Measurements from ENCODE around the gene ZGRF1. TPM values are rescaled to one million over a fixed set of nuclear protein-coding genes. Genes with fewer than 3 reads are reported as not detected.
A peak's percentile ranks its signal among the peaks of the same experiment; 100 is the strongest.

The ZGRF1 gene
- total and polyA plus RNA-seq, 3 donors from 2014 or later = 6.4 to 25.7 (median 16.9) TPM

GRCh38 chr4:112517067-112517634, 119.6 kb downstream of the ZGRF1 start:
- Histone ChIP-seq H3K36me3 (ENCODE audit: low read depth, missing control alignments) (no peaks in the 10 kb centered on the region), H3K27me3 (peaks cover 4% of the 10 kb centered on the region), H3K4me3 (no peak overlapping the region), H3K9me3 (no peaks in the 10 kb centered on the region), H3K4me1 (peaks cover 23% of the 10 kb centered on the region), H3K27ac (no peak overlapping the region)
- TF ChIP-seq CTCF (IDR thresholded peaks at IDR 0.05) = no peak
- no peak for TF ChIP-seq POLR2A (IDR thresholded peaks at IDR 0.05)
- WGBS, 2 donors = 2 to 8% methylated on average over 20 of the region's 20 CpGs
- intact Hi-C loops (cut with DNase I; ENCODE audit: low total_unique reads) = no loop called here
- no peak for DNase-seq

GRCh38 chr4:112516471-112517066, 120.1 kb downstream of the ZGRF1 start:
- 1 to 2% methylated on average over 15 to 55 of the region's 55 CpGs for WGBS, 2 donors
- Histone ChIP-seq H3K4me3 (peak overlapping the region; percentile 27 to 58), H3K27ac (no peak overlapping the region), H3K27me3 (no peaks in the 10 kb centered on the region), H3K9me3 (no peaks in the 10 kb centered on the region), H3K36me3 (ENCODE audit: low read depth, missing control alignments) (no peaks in the 10 kb centered on the region), H3K4me1 (peaks cover 23% of the 10 kb centered on the region)
- intact Hi-C loops (cut with DNase I; ENCODE audit: low total_unique reads) = no loop called here
- DNase-seq = peak; percentile 33
- no peak for TF ChIP-seq CTCF (IDR thresholded peaks at IDR 0.05)
- no peak for TF ChIP-seq POLR2A (IDR thresholded peaks at IDR 0.05)

- Histone ChIP-seq H3K36me3 (ENCODE audit: low read depth, missing control alignments) (no peaks in the 10 kb centered on the region), H3K27ac (no peak within 1 kb of the TSS), H3K27me3 (no peaks in the 10 kb centered on the region), H3K9me3 (no peaks in the 10 kb centered on the region), H3K4me1 (peaks cover 23% of the 10 kb centered on the region), H3K4me3 (peak within 1 kb of the TSS; percentile 27 to 58)
- intact Hi-C loops (cut with DNase I; ENCODE audit: low total_unique reads) = no loop called here
- WGBS, 2 donors = 0 to 2% methylated on average over 7 to 15 of the region's 15 CpGs
- DNase-seq = no peak
- TF ChIP-seq CTCF (IDR thresholded peaks at IDR 0.05) (no peak), POLR2A (IDR thresholded peaks at IDR 0.05) (no peak)
These were observed 120.6 kb downstream of the ZGRF1 start, which contains the start of gene NEUROG2 for GRCh38 chr4:112516066-112516470. Gene NEUROG2, minus strand, starts transcription at chr4:112516180. Its CDS starts 705 bp downstream, at chr4:112515475.

GRCh38 chr4:112515198-112516065, 121.3 kb downstream of the ZGRF1 start:
- WGBS, 2 donors = 0 to 1% methylated on average over 16 to 58 of the region's 96 CpGs
- H3K27me3 ChIP-seq = peaks cover 1% of the 10 kb centered on the region
- no peak overlapping the region for H3K27ac ChIP-seq
- intact Hi-C loops (cut with DNase I; ENCODE audit: low total_unique reads) = no loop called here
- H3K4me3 ChIP-seq = peak overlapping the region; percentile 27 to 58
- TF ChIP-seq POLR2A (IDR thresholded peaks at IDR 0.05) = no peak
- TF ChIP-seq CTCF (IDR thresholded peaks at IDR 0.05) = no peak
- H3K36me3 ChIP-seq (ENCODE audit: low read depth, missing control alignments) = no peaks in the 10 kb centered on the region
- peak; percentile 30 for DNase-seq
- peaks cover 27% of the 10 kb centered on the region for H3K4me1 ChIP-seq
- H3K9me3 ChIP-seq = no peaks in the 10 kb centered on the region
